H4 (cell line): ENCODE results near the gene TMEM140. TPM values are rescaled to one million over a fixed set of nuclear protein-coding genes. Genes with fewer than 3 reads are reported as not detected.

Source experiments
- DNase-seq: peaks from one replicate; pipeline ENCODE4 v3.0.0-alpha.2; 2015; ENCODE audit warnings: low spot score
- total RNA-seq: library from RNA; depleted of rRNA; stranded (reverse); fragments of >200 nt; shearing (Covaris generic); gene quantifications from 2 replicates; pipeline ENCODE4 v1.2.3, GENCODE V29; 2014

The TMEM140 gene
- total RNA-seq, 1 experiment from 2014 or later: 18.6 TPM

DNA sequence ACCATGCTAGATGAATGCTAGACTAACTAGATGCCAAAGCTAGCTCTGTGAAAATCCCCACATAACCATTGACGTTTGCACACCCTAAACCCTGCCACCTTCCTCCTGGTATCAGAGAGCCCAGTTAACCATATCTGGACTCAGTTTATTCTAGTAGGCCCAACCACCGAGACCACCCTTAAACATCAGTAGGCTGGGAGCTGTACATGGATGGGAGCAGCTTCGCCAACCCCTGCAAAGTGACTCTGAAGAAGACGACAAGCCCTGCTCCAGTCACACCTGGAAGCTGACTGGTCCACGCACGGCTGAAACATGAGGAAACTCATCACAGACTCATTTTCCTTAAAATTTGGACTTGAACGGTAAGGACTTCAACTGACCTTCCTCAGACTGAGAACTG is 27.1 kb downstream of the TMEM140 start:
- DNase-seq: no peak

DNA sequence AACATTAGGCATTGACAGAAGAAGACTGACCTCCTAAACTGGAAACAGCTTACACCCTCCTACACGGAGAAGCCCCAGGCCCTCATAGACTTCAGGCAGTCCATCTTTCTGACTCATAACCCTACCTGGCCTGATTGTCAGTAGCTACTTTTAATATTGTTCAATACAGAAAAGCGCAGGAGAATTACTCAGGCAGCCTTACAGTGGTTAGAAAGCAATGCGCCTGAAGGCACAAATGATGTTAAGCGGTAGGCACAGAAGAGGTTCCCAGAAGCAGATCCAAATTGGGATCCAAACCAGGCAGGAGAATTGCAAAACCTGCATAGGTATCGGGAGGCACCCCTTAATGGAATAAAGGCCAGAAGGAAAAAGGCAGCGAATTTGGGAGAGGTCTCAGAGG is 28.1 kb downstream of the TMEM140 start:
- no peak for DNase-seq

DNA sequence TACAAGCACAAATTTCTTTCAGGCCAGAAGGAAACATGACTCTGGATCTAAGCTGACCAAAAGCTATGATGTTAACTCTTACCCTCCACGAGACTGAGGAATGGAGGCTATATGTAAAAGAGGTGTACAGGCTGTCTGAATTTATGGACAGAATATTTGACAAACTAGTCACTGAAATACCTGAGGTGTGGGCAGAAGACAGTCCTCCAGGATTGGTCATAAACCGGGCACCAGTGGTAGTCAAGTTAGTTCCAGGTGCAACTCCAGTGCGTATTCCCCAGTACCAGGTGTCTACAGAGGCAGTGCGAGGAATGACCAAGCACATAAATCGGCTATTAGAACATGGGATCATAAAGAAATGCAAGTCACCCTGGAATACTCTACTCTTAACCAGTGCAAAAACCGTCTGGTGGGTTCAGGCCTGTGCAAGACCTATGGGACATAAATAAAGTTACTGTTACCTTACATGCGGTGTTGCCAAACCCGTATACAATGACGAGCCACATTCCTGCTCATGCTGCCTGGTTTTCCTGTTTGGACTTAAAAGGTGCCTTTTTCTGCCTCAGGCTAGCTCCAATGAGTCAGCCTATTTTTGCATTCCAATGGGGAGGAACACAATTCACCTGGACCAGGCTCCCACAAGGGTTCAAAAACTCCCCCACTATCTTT is 29.3 kb downstream of the TMEM140 start:
- peak; percentile 64 for DNase-seq

DNA sequence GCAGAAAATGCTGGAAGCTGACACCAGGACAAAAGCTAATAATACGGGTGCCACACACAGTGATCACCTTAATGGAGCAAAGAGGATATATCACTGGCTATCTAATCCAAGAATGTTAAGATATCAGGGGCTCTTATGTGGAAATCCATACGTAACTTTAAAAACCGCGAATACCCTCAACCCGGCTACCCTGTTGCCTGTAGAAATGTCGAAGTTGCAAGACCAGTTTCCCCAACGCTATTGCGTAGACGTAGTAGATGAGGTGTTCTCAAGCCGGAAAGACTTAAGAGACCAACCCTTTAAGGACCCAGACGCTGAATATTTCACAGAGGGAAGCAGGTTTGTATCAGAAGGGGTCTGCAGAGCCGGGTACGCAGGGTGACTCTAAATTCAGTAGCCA is 30.5 kb downstream of the TMEM140 start:
- no peak for DNase-seq

DNA sequence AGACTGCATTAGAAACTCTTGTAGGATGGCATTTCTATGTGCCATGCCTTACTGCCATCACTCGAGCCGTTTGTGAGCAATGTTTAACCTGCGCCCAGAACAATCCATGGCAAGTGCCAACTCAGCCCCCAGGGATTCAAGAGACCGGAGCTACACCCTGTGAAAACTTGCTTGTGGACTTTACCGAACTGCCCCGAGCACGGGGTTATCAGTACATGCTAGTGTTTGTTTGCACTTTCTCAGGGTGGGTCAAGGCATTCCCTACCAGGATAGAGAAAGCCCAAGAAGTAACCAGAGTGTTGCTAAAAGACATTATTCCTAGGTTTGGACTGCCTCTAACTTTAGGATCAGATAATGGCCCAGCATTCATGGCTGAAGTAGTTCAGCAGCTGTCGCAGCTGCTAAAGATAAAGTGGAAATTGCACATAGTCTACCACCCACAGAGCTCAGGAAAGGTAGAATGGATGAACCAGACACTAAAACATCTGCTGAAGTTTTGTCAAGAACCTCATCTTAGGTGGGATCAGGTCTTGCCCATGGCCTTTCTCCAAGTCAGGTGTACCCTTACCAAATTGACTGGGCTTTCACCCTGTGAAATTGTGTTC is 31.6 kb downstream of the TMEM140 start:
- DNase-seq: no peak

DNA sequence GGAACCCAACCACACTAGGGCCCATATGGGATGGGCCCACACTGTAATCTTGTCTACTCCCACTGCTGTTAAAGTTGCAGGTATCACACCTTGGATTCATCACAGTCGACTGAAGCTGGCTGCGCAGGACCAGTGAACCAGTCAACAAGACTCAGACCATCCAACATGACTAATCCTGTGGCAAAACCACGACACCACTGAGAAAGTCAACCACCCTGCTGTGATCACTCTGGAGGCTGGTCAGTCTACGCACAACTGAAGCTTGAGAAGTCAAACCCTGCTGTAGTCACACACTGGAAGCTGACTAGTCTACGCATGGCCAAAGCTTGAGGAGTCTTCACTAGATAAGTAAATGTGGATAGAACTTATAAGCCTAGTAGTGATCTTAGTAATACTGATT is 32.2 kb downstream of the TMEM140 start:
- no peak for DNase-seq

DNA sequence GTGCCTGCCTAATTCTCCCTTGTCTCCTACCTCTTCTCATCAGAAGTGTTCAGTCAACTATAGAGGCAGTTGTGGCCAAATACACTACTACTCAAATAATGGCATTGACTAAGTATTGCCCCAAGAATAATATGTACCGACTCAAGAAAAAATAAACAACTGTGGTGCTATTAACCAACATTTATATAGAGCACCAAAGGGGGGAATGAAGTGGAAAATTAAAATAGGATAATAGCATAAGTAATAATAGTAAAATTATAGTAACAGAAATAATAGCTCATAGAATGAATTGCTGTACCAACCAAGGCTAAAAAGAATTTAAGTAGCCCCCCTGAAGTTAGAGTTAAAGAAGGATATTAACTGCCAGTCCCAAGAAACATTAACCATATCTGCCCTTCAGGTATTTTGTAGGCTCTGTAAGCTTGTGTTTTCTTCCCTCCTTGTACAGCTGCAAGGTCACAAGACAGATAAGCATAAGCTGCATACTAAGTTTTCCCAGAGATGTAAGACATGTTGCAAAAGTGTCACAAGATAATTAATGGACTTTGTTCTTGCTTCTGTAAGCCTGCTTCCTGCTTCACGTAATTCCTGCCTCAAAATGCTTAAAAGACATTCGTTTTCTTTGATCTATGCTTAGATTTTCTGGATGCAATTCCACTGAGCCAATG is 33.5 kb downstream of the TMEM140 start:
- DNase-seq: no peak

DNA sequence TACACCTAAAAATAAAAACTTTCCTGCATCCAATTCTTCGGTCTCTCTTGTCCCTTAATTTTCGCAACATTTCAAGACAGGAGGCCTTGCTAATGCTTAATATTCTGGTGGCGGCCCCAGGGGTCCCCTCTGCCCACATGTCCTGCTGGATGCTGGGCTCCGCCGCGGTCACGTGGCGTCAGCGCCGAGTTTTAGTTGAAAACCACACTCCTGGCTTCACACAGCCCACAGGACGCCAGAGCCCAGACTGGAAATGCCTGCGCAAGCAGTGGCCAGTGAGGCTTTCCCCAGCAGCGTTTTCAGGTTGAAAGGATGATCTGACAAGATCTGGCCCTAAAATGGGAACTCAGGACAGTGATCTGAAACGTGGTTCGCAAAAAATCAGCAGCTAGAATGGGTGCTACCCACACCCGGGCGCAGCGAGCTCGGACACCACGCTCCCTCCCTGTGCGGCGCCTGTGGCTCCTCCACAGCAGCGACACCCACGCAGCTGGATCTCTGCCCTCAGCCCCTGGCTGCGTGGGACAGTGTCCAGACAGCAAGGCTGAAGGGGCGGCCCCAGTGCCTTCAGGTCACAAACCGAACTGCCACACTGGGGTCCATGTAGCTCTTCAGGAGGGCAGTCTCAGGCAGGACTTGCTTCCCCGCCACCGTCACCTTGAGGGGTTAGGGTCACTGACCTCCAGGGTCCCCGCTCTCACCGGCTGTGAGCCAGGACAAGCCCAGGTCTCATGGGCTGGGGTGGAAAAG is 34.2 kb downstream of the TMEM140 start:
- DNase-seq: no peak

DNA sequence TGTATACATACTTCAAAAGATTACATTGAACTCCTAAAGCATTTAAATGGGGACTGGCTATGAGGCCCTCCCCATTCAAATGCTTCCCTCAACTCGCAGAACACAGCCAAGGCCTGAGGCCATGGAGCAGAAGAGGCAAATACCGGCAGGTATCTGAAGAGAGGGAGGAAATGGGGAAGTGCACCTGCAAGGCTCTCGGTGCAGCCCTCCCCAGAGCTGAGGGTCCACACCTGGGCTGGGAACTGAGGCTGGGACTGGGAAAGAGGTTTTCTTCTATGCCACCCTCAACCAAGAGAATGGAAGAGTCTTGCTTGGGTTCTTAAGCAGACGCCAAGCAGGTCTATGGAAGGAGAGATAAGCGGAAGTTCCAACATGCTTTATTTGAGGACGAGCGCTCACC is 35.6 kb downstream of the TMEM140 start:
- no peak for DNase-seq

DNA sequence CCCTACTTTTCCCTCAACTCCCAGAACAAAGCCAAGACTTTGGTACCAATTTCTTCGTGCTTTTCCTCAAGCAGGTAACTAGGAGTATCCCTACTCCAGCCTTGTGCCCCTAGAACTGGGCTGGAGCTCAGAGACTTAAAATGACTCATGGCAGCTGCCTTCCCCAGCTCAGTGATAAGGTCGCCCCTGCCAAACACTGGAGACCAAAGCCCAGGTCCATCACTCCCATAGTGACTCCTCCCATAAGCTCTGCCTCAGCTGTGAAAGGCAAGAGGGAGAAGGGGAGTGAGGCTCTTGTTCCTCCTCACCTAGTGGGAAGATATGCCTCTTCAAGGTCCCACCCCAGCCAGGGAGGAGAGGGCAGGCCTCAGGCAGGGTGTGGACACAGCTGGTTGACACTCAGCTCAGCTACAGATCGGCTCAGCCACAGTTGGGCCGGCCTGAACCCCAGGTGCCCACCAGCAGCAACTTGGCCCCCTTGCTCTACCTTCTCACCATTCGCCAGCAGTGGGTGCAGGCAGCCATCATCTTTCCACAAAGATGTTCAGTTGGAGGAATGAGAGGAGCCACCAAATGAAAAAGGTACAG is 36.5 kb downstream of the TMEM140 start:
- DNase-seq: no peak

DNA sequence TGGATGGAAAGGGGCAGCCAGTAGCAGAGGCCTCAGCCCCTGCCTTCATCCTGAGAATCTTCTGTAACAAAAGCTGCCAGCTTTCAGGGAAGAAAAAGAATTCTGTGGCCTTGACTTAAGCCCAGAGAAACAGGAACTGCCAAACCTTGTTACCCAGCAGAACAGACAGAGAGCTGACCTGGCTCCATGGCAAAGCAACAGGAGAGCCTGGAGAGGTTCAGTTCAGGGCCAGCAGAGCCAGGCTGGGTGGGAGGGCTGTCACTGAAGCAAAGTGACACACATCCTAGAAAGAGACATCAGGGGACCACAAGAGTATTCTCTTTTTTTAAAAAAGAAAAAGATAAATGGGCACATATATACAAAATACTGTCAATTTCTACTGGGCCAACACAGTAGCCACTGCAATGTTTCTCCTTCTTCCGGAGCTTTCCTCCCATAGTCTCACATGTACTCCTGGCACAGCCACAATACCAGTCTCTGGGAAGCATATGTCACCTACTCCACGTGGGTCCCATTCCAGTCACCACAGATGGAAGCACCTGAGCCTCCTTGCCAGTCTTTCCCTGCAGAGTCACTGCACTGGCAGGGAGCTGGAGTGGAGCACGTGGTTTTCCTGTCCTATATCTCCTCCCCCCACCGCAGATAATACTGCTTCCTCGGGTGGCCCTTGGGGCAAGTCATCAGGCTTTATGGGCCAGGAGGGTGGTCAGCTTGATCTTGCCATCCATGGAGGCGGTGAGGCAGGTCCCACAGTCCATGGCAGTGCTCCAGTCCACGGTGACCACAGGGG is 37.8 kb downstream of the TMEM140 start:
- DNase-seq: no peak

DNA sequence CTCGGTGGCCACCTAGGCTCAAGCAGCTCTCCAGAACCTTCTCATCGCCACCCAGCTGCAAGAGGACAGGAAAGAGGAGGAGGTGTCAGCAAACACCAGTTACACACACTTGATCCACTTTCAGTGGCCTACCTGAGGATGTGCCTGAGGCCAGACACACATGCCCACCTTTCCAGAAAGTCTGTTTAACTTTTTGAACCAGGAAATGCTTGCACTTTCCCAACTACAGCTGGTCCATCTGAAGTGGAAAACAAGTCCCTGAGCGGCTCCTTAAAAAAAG is 38.3 kb downstream of the TMEM140 start:
- DNase-seq: no peak

DNA sequence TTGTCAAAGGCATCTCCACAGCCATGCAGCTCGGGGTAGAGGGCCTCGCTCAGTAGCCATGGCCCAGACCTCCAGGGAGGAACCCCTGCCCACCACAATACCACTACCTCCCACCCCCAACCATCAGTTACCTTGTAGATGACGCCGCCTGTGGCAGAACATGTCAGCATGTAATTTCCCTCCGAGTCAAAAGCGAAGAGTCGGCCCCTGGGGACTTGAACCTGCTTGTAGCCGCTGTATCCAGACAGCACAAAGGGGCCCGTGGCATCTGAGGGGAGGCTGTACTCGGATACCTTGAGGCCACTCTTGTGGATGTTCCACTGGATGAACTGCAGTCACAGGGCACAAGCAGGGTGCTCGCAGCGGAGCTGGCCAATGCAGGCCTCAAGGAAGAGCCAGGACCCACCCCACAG is 39.0 kb downstream of the TMEM140 start:
- no peak for DNase-seq

DNA sequence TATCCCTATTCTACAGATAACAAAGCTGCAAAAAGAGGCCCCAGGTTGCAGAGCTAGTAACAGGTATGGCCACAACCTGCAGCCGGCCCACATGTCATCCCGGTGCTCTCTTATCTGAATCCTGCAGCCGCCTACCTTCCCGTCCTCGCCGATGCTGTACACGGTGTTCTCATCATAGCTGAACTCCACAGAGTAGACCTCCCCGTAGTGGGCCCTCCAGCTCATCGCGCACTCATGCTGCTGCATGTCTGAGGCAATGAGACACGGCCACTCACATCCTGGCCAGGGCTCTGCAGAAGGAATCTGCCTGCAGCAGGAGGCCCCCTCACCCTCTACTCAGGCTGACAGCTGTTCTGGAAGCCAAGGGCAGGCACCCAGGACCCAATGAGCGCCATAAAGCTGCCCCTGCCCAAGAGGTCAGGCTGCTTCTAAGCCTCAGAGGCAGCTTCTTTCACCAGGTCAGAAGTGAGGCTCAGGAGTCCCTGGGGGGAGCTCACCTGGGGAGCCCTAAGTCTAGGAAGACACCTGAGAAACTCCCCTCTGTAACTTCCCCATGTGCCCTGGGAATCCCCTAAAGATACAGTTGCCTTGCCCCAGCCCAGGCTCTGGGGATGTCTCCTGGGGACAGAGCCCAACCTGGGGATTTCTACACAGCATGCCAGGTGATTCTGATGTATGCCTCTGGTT is 40.6 kb downstream of the TMEM140 start:
- no peak for DNase-seq

DNA sequence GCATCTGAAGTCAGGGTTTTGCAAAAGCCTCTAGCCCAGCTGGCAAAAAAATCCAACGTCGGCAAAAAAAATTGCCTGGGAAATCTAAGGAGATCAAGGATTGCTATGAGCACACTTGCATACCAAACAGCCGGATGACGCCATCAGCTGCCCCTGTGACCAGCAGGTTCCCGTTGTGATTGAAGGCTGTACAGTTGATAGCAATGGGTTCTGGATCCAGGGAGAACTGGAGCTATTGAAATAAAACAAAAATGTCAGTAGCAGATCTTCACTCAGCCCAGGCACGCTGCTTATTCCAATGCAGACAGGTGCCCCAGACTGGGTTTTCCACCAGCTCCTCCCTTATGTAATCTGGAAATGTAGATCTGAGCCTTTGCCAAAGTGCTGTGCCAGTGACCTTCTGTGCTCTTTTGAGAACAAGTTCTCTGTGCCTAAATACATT is 41.4 kb downstream of the TMEM140 start:
- no peak for DNase-seq

DNA sequence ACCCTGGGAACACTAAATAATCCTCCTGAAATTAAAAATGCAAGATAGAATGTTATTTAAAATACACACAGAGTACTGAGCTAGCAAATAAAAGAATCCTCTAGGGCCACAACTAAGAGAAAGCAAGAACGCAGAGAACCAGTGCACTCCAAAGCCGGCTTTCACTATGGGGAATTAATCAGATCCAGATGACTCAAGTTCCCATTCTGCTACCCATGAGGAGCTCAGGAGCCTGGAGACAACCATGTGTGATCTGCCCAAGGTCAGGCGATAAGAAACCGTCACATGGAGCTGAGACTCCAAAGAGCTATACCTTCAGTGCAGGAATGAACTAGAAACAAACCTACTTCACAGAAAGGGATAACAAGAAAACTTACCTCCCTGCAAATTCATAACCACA is 42.1 kb downstream of the TMEM140 start:
- DNase-seq: no peak

DNA sequence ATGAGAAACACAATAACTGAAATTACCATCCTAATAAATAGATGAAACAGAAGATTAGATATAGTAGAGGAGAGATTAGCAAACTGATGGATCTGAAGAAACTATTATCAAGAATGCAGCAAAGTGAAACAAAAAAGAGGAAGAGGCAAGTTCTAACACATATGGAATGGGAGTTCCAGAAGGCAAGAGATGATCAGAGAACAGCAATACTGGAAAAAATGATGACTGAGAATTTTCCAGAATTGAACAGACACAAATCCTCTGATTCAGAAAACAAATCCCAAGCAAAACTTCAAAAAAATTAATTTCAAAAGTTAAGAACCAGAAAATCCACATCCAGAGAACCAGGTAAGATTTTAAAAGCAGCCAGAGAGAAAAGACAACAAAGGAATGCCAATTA is 42.8 kb downstream of the TMEM140 start:
- no peak for DNase-seq

DNA sequence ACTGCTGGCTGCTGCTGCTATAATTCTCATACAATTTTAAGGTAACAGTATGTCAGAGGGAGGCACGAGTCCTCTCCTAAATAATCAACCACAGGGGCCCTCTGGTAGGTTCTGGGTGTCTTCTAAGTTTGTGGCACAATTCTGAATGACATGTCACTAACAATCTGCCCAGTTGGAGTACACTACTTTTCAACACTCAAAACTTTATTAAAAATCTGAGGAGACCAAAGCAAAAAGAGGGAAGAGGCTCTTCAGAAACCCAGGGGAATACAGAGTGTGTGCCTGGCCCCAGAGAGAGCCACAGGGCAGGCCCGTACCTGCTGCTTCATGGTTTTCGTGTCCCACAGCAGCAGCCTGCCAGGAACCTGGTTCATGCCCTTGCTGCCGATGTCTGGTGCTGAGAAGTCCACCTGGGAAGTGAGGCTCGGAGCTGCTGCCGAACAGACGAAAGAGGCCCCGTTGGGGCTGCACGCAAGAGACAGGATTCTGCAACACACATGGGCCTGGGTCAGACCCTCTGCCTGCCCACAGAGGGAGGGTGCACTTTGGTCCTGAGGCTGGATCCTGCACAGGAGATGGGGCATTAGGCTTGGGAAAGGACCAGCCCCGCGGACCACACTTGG is 45.2 kb downstream of the TMEM140 start:
- DNase-seq: no peak

DNA sequence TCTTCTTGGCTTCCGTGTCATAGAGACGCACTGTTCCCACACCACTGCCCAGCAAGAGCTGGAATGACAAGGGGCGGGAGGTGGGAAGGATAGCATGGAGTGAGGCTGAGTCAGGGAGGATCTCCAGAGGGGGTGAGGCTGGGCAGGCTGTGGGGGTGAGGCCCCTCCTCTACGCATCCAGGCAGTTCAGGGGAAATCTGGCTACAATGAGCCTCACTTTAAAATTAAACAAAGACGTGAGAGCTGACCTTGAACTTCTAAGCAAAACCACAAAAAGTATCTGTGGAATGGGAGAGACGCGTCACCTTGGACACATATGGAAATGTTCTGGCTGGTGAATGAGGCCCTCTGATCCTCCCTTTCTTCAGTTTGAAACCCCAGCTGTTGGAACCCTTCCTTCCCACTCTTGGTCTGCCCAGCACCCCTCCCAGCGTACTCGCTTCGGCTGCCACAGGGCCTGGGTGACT is 45.8 kb downstream of the TMEM140 start:
- DNase-seq: no peak

DNA sequence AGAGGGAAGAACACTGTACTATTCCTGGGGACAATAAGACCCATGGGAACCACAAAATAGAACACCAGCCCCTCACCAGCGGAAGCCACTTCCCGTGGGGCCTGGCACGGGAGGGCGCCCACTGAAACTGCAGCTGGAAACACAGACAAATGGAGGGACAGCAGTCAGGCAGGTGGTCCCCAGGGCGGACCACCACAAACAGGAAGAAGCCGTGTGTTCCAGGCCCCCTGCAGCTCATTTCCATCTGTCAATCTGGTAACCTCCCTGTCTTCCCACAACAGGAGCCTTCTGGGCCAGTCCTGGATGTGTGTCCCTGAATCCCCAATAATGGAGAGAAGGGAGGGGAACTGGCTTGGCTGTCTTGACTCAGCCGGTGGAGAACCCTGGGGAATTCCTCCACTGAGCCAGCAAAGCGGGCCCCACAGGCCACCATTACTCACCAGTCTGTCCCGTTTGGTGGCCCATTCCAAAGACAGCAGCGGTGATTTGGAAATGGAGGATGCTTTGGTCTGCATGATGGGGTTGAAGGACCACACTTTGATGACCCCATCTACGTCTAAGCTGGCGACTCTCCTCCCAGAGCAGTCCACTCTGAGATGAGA is 46.7 kb downstream of the TMEM140 start:
- no peak for DNase-seq
